Mammary epithelial cell (primary cell): ENCODE data around the gene TNNI2.

Source experiments
- EZH2 ChIP-seq: IDR thresholded peaks from 2 replicates; pipeline ENCODE4 v1.6.1; 2012; ENCODE audit warnings: low read length, inconsistent platforms, borderline replicate concordance
- TF ChIP-seq, protein P1 (sequence below), 2 donors: IDR thresholded peaks in 1 of 2; conservative IDR thresholded peaks in 1 of 2; 2 replicates each; pipeline ENCODE4 v1.5.1; 2011 to 2012; ENCODE audit warnings: inconsistent platforms in 2 of 2, low read length in 2 of 2, mild to moderate bottlenecking in 2 of 2, control low read depth in 1 of 2, low read depth in 1 of 2; ENCODE audit not compliant: insufficient read depth in 1 of 2; ENCODE audit errors: extremely low read depth in 1 of 2

DNA sequence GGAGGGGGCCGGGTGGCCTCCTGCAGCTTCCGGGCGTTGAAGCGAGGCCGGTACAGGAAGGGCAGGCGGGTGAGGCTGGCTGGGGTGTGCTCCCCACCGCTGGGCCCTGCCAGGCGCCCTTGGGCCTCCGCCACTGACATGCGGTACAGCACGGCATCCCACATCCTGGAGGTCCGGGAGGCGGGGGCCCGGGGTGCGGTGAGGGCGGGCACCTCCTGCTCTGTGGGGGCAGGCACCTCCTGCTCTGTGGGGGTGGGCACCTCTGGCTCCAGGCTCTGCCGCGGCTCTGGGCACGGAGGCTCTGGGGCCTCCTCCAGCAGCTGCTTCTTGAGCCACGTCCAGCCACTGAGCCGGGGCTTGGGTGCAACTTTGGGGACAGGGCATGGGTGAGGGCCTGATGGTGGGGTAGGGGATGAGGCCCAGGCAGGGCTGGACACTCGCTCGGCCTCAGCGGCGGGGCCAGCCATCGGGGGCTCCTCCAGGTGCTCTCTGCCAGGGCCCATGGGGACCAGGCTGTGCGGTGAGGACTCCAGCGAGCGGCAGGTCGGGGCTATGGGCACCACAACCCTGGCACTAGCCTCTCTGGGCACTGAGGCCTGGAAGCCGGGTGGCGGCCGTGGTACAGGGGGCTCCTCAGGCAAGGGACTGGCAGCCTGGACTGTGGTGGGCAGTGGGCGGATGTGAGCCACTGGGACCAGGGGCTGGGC, 50.6 kb downstream of the TNNI2 start:
- TF ChIP-seq, protein P1, sequence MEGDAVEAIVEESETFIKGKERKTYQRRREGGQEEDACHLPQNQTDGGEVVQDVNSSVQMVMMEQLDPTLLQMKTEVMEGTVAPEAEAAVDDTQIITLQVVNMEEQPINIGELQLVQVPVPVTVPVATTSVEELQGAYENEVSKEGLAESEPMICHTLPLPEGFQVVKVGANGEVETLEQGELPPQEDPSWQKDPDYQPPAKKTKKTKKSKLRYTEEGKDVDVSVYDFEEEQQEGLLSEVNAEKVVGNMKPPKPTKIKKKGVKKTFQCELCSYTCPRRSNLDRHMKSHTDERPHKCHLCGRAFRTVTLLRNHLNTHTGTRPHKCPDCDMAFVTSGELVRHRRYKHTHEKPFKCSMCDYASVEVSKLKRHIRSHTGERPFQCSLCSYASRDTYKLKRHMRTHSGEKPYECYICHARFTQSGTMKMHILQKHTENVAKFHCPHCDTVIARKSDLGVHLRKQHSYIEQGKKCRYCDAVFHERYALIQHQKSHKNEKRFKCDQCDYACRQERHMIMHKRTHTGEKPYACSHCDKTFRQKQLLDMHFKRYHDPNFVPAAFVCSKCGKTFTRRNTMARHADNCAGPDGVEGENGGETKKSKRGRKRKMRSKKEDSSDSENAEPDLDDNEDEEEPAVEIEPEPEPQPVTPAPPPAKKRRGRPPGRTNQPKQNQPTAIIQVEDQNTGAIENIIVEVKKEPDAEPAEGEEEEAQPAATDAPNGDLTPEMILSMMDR (conservative IDR thresholded peaks at IDR 0.05 in 1 of 2, IDR thresholded peaks at IDR 0.05 in 1 of 2; ENCODE audit: extremely low read depth in 1 of 2, insufficient read depth in 1 of 2, low read depth in 1 of 2, low read length in 2 of 2): no peak
- TF ChIP-seq EZH2: no peak
